HEK293T (cell line): ENCODE data around the gene YPEL5.
"Not testable (repeated sequence)": the region's sequence is repeated elsewhere in the genome, so short reads cannot be mapped to it uniquely, and the experiment has no call there.

Source experiments
- ARNT ChIP-seq: fragments of 450-650 bp; IDR thresholded peaks from 2 replicates; pipeline ENCODE4 v1.6.1; 2017; ENCODE audit warnings: mild to moderate bottlenecking
- BHLHE40 ChIP-seq: fragments of 450-650 bp; IDR thresholded peaks from 2 replicates; pipeline ENCODE4 v1.6.1; 2016; ENCODE audit warnings: mild to moderate bottlenecking, moderate library complexity, borderline replicate concordance
- FOXM1 ChIP-seq: fragments of 450-650 bp; IDR thresholded peaks from 2 replicates; pipeline ENCODE4 v1.6.1; 2017; ENCODE audit warnings: mild to moderate bottlenecking, borderline replicate concordance
- HDGF ChIP-seq: fragments of 450-650 bp; IDR thresholded peaks from 2 replicates; pipeline ENCODE4 v1.6.1; 2017; ENCODE audit warnings: antibody characterized with exemption, borderline replicate concordance
- L3MBTL2 ChIP-seq: fragments of 450-650 bp; conservative IDR thresholded peaks from 2 replicates; pipeline ENCODE4 v1.6.1; 2016; ENCODE audit warnings: mild to moderate bottlenecking
- LEF1 ChIP-seq: fragments of 450-650 bp; IDR thresholded peaks from 2 replicates; pipeline ENCODE4 v1.6.1; 2017; ENCODE audit warnings: mild to moderate bottlenecking, borderline replicate concordance
- SP1 ChIP-seq: fragments of 450-650 bp; IDR thresholded peaks from 2 replicates; pipeline ENCODE4 v1.6.1; 2017
- SUZ12 ChIP-seq: fragments of 450-650 bp; IDR thresholded peaks from 2 replicates; pipeline ENCODE4 v1.6.1; 2016; ENCODE audit warnings: mild to moderate bottlenecking
- TARDBP ChIP-seq: fragments of 450-650 bp; IDR thresholded peaks from 2 replicates; pipeline ENCODE4 v1.6.1; 2016

- TF ChIP-seq ARNT, SP1, HDGF, FOXM1, LEF1, SUZ12, BHLHE40, TARDBP, L3MBTL2: not testable (repeated sequence)
Observed at GRCh38 chr2:30111186-30111585, 35.6 kb upstream of the YPEL5 start.
